NCI-H2171 (cell line): ENCODE measurements around the gene PDE4DIP.
"Not testable (repeated sequence)": the region's sequence is repeated elsewhere in the genome, so short reads cannot be mapped to it uniquely, and the experiment has no call there.

Experiments
- DNase-seq: peaks from one replicate; lab custom pipeline; 2025; lab: John Stamatoyannopoulos, UW

Gene PDE4DIP

DNA sequence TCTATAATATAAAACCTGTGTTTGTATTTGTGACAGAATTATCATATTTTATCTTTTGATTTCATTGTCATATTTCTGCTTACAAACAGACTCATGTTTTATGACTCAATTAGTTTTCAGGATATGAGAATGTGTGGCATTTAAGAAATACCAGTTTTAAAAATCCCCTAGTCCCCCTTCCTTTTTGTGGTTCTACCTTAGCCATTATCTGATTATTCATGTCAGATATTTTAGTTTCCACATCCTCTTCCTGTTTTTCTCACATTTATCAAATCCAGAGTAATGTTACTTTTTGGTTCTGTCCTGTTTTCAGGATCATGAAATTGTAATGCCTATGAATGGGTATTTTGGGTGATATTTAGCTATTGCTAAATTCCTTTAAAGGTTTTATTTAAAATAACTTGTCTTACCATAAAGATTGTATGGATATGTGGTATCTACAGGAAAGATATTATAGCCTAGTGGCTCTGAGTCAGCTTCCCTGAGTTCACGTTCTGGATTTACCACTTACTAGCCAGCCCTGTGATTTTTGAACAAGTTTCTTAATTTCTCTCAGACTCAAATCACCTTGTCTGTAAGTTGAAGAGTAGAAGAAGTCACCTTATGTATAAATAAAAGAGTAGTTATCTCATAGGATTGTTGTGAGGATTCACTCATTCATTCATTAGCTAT is 131.8 kb downstream of the PDE4DIP start:
- DNase-seq, result not testable (repeated sequence)

DNA sequence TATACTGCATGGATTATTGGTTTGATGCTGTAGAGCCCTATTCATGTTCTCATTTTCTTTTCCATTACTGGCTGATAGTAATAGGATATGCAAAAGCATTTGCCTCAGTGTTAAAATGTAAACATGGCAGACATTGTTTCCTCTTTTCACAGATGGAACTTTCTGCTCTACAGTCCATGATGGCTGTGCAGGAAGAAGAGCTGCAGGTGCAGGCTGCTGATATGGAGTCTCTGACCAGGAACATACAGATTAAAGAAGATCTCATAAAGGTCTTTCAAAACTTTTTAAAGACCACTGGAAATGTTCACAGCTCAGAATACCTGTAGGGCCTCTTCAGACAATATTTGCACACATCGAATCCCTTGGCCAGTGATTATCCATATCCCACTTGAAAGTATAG is 133.6 kb downstream of the PDE4DIP start:
- DNase-seq, result not testable (repeated sequence)

DNA sequence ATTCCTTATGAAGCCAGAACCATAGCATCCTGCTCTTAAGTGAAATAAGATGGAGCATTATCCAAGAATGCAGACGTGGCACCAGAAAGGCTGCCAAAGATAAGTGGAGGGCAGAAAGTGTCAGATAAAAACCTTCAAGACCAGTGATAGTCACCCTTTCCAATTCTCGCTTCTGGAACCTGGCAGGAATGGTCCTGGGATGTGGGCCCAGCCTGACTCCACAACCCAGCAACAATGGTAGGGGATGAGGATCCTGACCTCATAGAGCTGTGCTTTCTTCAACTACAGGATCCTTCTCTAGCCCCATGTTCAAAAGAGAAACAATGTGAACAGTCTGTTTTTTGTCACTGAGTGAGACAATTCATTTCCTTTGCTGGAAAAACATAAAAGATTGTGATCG is 145.2 kb downstream of the PDE4DIP start:
- DNase-seq, result not testable (repeated sequence)

DNA sequence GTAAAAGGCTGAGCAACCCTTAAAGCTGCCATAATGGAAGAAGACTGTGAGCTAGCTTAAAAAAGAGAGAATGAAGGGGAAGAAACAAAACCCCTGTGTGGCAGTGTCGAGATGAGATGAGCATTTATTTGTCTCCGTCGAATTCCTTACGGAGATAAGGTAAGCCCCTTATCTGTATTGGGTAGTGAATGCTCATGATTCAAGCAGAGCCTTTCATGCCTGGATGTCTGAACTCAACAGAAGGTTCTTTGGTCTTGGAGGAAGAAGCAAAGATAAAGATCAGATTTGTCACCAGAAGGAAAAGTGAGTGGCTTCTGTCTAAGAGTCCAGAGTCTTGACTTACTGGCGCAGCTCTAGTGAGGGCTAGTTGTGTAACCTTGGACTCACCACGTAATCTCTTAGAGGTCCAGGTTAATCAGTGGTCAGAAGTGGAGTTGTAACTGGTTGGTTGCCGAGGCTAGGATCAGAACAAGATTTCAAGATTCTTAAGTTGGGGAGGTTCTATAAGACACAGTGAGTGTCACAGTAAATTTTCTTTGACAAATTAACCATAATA is 146.1 kb downstream of the PDE4DIP start:
- DNase-seq, result not testable (repeated sequence)

DNA sequence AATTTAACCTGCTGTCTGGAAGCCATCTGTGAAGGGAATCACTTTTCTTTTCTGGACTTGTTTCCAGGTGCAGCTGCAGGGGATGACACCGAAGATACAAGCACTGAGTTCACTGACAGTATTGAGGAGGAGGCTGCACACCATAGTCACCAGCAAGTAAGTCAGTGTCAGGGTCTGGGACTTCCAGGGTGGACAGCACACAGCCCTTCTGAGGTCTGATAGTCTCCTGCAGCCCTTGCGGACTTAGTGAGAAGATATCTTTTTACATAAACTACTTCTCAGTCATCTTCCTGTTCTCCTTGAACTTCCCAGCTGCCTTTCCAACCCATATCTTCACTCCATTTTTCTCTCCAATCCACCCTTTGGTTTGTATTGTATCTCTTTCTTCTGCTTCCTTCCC is 147.6 kb downstream of the PDE4DIP start:
- DNase-seq, result not testable (repeated sequence)

DNA sequence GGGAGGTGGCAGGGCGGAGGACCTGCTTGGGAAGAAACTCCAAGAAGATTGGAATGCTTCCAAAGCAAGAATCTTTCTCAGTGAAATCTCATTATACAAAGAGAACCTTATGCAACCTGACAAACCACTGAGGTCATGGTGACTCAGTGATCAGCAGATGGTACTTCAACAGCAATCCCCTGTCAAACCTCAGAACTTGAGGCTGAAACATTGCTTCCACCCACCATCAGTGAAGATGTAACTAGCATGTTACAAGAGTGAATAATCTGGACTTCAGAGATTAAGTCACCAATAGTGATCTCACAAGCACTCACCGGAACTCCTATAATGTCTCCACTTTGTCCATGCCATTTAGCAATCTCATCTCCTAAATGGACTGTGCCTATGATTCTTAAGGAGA is 148.1 kb downstream of the PDE4DIP start:
- not testable (repeated sequence) for DNase-seq

DNA sequence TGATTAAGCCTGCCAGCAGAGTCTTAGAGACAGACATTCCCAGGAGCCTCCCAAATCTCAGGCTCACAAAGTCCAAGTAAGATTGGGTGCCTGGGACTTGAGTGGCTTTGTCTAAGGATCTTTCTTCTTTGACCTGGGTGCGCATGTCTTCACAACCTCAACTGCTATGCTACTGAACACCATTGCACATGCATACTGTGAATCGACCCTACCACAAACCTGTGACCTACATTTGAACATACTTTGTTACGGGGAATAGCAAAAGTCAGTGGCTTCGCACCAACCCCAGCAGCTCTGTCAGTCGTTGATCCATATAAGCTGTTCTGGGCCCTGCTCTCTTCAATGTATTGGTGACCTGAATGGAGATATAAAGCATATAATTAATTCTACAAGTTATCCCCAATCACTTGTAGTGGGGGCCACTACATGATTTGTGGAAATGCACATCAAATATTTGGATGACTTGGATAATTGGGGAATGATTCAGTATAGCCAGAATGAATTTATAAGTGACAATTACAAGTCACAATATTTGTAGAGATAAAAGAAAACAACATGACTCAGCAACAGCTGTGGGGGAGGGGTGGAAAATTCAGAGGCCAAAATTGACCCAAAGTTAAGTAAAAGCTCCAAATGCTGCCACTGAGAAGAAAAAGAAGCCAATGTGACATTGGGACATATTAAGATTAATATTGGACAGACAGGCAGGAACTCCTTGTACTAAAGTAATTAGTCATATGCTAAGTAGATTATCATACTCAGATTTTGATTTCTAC is 152.4 kb downstream of the PDE4DIP start:
- DNase-seq, result not testable (repeated sequence)

DNA sequence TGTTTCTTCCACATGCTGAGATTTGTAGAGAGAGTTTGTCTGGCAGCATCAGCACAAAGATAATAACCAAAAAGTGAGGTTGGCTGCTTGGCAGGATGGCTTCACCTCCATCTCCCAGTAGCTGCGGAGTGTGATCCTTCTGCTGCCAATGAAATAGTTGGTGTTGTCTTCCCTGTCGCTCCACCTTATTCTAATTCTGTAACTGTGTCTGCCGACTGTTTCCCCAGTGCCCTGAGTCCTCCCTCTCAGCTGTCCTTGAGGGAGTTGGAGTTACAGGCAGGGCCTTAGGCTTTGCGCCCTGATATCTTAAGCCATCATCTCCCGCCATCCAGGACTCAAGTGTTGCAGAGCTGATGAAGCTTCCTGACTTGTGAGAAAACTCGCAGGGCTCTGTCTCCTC is 153.2 kb downstream of the PDE4DIP start:
- not testable (repeated sequence) for DNase-seq

DNA sequence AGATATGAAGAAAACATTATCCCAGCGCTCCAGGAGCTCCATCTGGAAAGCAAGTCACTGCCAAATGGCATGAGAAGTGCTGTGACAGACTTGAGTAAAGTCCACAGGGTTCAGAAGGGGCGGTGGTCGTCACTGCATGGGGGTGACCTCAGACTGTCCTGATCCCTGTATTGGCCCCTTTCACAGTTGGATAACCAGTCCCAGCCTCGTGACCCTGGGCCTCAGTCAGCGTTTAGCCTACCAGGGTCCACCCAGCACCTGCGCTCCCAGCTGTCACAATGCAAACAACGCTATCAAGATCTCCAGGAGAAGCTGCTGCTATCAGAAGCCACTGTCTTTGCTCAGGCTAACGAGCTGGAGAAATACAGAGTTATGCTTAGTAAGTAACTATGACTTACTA is 158.4 kb downstream of the PDE4DIP start:
- DNase-seq, result not testable (repeated sequence)

DNA sequence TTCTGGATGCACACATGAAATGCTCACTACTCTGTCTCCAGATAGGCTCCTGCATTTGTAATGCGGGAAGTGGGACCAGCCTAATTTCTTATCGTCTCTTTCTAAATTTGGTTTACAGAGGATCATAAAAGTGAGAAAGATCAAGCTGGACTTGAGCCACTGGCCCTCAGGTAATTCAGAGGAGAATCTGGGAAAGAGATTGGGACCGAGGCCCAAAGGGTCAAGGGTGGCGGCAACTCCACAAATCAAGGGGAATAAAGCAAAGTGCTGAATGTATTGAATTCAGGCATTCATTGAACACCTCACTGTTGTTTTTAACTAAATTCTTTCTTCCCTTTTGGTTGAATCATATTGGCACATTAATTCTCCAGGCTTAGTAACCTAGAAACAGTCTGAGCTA is 164.1 kb downstream of the PDE4DIP start:
- DNase-seq, result not testable (repeated sequence)

DNA sequence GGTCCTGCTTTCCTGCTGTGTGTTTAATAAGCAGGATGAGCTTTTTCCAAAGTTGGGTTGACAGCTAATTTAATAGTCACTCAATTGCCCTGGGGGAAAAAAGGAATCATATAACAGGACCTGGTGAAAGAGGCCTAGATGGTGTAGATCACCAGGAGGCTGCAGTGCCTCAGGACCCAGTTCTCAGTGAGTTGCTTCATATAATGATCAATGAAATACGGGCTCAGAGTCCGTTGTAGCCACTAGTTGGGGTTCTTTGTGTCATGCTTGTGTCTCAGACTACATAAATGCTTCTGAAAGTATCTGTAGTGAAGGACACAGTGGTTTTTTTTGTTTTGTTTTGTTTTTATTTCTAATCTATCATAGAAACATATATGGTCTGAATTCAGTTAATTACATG is 164.5 kb downstream of the PDE4DIP start:
- DNase-seq, result not testable (repeated sequence)

DNA sequence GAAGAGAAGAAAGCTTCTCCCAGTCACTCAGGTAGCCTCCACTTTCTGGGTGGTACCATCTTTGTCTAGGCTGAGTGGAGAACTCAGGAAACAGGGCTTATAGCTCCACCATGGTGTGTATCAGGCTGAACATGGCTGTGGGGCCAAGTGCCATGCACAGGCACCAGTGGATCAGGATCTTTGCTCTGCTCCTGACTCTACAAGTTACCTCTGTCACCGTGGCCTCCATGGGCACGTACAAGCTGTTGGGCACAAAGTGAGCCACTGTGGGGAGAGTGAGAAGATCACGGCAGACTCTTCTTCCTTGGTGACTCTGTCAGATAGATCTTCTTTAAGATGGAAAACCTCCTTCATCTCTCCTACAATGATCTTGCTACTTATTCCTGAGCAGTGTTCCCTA is 165.5 kb downstream of the PDE4DIP start:
- not testable (repeated sequence) for DNase-seq

DNA sequence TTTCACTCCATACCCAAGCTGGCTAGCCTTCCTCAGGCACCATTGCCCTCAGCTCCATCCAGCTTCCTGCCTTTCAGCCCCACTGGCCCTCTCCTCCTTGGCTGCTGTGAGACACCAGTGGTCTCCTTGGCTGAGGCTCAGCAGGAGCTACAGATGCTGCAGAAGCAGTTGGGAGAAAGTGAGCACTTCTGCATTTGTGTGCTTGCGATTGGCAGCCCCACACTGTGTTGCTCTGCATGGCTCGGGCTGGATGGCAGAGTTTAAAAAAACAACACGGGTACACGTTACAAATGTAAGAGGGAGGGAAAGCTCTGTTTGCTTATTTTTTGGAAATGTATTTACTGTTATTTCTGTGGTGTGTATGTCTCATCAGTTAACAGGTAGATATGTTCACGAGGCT is 168.4 kb downstream of the PDE4DIP start:
- not testable (repeated sequence) for DNase-seq

DNA sequence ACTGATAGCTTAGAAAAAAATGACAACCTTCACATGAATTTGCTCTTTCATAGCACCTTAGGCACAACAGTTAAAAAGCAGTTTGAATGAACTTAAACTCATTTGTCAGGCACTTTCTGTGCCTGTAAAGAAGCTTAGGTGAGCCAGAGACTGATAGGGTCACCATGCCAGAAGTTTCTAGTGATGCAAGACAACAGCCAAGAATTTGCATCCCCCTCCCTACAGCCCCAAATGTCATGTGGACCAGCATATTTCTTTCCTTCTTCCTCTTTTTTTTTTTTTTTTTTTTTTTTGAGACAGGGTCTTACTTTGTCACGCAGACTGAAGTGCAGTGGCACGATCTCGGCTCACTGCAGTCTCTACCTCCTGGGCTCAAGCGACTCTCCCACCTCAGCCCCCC is 169.3 kb downstream of the PDE4DIP start:
- DNase-seq, result not testable (repeated sequence)

DNA sequence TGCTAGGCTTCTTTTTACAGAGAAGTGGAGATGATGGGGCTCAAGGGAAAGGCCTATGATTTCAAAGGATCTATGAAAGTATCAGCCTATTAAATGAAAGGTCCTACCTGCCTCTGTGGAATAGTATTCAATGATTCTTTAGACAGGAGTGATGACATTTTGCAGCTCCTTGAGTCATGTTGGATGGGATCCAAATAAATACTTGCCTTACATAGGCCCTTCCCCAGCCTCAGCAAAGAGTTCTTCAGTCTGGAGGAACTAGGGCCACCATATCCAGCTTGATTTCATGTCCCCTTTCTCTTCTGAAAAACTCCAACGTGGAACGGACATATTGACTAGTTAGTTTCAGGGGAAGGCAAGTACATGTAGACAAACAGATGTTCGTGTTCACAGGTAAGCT is 171.3 kb downstream of the PDE4DIP start:
- not testable (repeated sequence) for DNase-seq

DNA sequence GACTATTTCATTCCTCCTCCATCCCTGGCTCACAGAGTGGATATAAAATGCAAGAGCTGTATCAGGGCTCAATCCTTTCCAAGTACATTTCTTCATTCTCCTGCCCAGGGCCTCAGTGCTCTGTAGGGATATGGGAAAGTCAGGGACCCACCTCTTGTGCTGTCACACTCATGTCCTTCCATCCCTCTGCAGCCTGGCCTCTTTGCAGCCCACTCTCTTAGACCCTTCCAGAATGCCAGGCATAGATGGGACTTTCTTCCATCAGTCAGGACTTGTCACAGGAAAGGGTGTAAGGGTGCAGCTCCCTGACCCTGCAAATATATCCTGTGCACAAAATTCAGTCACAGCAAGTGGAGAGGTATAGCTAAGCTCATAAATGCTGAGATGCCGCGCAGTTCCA is 172.4 kb downstream of the PDE4DIP start:
- DNase-seq, result not testable (repeated sequence)

DNA sequence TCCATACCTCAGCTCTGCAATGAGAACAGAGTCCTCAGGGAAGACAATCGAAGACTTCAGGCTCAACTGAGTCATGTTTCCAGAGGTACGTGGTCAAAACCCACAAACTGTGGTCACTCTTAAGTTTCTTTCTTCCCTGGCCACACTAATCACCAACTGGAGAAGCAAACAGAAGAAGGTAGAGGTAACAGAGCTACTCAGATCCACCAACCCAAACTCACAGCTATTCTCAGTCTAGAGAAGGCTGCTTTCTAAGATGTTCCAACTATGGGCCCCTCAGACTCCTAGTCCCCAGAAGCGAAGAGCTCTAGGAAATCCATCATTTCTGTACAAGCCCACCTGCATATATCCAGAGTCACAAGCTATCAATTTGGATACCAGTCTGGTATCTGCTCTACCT is 174.3 kb downstream of the PDE4DIP start:
- not testable (repeated sequence) for DNase-seq

DNA sequence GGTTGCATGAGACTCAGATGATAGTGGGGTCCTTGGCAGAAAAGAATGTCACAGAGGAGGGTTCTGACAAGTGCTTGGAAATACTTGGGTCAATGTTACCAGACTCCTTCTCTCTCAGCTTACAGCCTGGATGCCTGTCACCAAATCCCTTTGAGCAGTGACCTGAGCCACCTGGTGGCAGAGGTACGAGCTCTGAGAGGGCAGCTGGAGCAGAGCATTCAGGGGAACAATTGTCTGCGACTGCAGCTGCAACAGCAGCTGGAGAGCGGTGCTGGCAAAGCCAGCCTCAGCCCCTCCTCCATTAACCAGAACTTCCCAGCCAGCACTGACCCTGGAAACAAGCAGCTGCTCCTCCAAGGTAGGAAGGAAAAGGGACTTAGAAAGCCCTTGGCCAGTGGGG is 180.1 kb downstream of the PDE4DIP start:
- not testable (repeated sequence) for DNase-seq

DNA sequence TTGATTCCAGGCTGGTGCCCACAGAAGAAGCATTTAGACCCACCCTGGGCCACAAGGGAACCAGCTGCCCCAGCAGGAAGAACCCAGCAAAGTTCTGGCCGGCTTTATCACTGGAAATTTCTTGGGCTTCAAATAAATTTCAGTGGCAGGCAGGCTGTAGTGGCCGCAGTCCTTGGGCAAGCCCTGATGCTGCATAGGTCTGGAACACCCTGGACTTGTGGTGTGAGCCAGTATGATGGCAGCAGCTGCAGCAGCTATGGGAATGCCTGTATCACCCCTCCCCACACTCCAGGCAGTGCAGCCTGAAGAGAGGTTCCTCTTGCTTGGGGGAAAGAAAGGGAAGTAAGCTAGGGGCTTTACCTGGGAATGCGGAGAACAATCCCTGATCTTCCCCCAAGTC is 189.7 kb downstream of the PDE4DIP start:
- not testable (repeated sequence) for DNase-seq

DNA sequence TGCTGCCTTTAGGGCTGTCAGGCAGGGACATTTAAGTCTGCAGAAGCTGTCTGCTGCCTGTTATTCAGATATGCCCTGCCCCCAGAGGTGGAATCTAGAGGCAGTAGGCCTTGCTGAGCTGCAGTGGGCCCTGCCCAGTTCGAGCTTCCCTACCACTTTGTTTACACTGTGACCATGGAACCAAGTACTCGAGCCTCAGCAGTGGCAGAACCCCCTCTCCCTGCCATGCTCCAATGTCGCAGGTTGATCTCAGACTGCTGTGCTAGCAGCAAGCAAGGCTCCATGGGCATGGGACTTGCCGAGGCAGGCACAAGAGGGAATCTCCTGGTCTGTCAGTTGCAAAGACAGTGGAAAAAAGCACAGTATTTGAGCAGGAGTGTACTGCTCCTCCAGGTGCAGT is 198.8 kb downstream of the PDE4DIP start:
- DNase-seq, result not testable (repeated sequence)

DNA sequence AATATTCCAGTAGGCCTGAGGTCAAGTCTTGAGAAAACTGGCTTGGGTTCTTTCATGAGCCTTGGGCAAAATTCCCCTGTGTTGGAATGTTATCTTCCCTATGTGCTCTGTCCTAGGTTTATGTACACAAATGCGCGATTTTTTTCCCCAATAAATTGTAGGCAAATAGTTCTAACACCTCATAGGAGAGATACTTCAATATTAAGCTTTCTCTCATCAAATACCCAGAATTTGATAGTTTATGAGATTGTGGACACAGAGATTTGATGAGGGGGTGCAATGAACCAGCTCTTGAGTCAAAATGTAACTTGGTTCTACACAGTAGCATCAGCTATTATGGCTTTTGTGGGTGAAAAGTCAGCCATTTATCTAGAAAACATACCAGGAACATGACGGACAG is 220.4 kb downstream of the PDE4DIP start:
- DNase-seq, result not testable (repeated sequence)

DNA sequence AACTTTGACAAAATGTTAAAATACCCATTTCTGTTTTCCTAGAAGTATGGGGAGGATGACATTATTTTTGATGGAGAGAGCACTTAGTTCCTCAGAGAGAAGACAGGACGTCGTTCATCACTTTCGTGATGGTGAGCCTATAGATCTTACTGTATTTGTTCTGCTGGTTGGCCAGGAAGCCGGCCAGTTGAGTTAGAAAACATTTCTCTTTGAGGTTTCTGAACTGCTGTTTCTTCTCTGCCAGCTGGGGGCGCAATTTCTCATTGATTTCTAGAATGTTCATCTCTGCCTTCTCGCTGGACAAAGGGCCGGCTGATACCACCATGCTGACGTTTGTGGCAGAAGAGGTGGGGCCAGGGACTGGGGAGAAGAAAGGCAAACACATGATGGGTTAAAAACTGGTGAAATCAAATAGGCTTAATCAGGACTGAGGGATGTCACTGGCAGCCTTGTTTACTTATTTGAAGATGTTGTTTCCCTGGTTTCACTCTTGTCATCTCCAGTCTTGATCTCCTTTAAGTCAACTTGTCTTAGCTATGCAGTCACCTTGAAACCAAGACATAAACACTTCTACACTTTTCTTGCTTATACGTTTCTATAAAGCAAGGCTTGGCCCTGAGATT is 231.4 kb downstream of the PDE4DIP start:
- not testable (repeated sequence) for DNase-seq
